Activated CD4-positive, alpha-beta memory T cell treated with anti-CD3 and anti-CD28 coated beads, Interleukin-2, amount 10 ng/mL, durations not matched to agents 7 days and 5 days (primary cell): Measurements from ENCODE around the gene PARS2. TPM values are rescaled to one million over a fixed set of nuclear protein-coding genes. Genes with fewer than 3 reads are reported as not detected.

Source experiments
- CTCF ChIA-PET: fragments of 350-600 bp; sonication (Branson Sonifier 250); formaldehyde crosslinking; loops from one replicate; lab custom pipeline; 2021; ENCODE audit warnings: antibody characterized with exemption, inconsistent platforms; lab: Charles Lee
- POLR2A ChIA-PET: fragments of 350-600 bp; sonication (Branson Sonifier 250); formaldehyde crosslinking; loops from one replicate; lab custom pipeline; 2021; ENCODE audit warnings: antibody characterized with exemption; lab: Charles Lee
- DNase-seq: peaks from one replicate; pipeline ENCODE4 v3.0.0-alpha.2; 2020
- H3K27ac Mint-ChIP-seq: one replicate; pipeline ENCODE4 v1.8.0; 2021; ENCODE audit warnings: mild to moderate bottlenecking, mixed read lengths
- H3K27me3 Mint-ChIP-seq: one replicate; pipeline ENCODE4 v1.8.0; 2021; ENCODE audit warnings: mixed read lengths
- H3K36me3 Mint-ChIP-seq: one replicate; pipeline ENCODE4 v1.8.0; 2021; ENCODE audit warnings: low read depth, mixed read lengths
- H3K4me1 Mint-ChIP-seq: one replicate; pipeline ENCODE4 v1.8.0; 2021; ENCODE audit warnings: mixed read lengths
- H3K4me3 Mint-ChIP-seq: one replicate; pipeline ENCODE4 v1.8.0; 2021; ENCODE audit warnings: mild to moderate bottlenecking, mixed read lengths
- H3K9me3 Mint-ChIP-seq: one replicate; pipeline ENCODE4 v1.8.0; 2021; ENCODE audit warnings: mixed read lengths
- total RNA-seq, 2 experiments: library from RNA; stranded (reverse); gene quantifications; one replicate each; pipeline ENCODE4 v1.2.3, GENCODE V29; 2021

Gene PARS2
- total RNA-seq, 2 experiments from 2014 or later = 3.3 to 4.0 TPM

DNA sequence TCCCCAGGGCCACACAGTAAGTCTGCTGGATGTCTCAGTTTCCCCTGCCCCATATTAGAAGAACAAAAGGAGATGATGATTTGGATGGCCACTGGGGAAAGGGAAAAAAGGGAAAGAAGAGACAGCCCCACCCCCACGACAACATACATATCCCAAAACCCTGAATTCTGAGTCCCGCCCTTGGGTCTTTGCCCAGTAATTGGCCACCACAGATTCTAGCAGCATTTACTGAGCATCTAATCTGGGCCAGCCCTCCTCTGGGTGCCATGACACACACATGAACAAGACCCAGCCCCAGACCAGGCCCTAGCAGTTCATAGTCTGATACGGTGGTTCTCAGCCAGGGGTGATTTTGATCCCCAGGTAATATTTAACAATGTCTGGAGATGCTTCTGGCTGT is 53.9 kb downstream of the PARS2 start:
- DNase-seq = no peak
- Mint-ChIP-seq H3K4me1 (peaks cover 4% of the 10 kb centered on the region), H3K9me3 (no peaks in the 10 kb centered on the region), H3K27ac (no peak overlapping the region), H3K36me3 (no peaks in the 10 kb centered on the region), H3K4me3 (no peak overlapping the region), H3K27me3 (peaks cover 8% of the 10 kb centered on the region)
- POLR2A ChIA-PET = no interaction called here
- CTCF ChIA-PET = no interaction called here

DNA sequence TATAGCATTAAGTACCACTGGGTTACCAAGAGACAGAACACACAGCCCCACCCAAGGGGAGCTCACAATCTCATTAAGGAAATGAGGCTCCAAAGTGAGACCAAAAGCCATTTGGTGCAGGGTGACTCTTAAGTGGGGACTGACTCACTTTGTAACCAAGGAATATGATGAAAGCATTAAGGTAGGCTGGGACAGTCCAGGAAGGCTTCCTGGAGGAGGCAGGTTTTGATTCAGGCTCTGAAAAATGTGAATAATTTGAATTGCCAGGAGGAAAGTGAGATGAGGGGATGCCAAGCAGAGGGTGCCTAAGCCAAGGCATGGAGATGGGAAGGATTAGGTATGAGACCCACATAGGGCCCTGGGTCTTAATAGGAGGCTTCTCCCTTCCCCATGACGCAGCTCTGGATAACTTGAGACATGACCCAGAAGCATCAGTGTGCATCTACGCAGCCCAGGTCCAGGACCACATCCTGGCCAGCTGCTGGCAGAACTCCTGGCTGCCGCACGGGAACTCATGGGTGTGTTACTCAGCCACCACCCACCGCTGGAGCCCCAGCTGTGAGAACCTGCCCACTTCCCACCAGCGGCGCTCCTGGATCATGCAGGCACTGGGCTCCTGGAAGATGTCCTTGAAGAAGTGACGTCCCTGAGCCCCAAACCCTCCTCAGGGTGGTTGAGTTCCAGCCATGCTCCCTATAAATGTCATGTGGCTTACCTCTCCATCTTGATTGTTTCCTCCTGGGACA is 54.6 kb downstream of the PARS2 start:
- no peak for DNase-seq
- Mint-ChIP-seq H3K9me3 (no peaks in the 10 kb centered on the region), H3K4me1 (no peaks in the 10 kb centered on the region), H3K27me3 (peaks cover 8% of the 10 kb centered on the region), H3K4me3 (no peak overlapping the region), H3K27ac (no peak overlapping the region), H3K36me3 (no peaks in the 10 kb centered on the region)
- ChIA-PET POLR2A (no interaction called here), CTCF (no interaction called here)

DNA sequence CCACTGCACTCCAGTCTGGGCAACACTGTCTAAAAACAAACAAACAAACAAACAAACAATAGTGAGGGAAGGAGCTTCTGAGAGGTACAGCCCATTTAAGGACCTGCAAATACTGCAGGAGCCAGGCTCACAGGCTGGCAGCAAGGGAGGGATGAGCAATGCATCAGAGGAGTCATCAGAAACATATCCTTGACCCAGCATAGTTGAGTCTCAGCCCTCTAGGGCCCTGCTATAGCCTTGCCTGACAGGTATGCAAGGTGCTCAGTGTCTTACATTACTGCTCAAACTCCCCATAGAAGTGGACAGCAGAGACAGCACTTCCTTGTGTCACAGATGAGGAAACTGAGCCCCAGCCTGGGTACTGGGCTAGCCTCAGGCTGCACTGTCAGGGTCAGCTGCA is 55.9 kb downstream of the PARS2 start:
- no peak overlapping the region for H3K27ac Mint-ChIP-seq
- ChIA-PET CTCF (no interaction called here), POLR2A (no interaction called here)
- H3K36me3 Mint-ChIP-seq = no peaks in the 10 kb centered on the region
- H3K4me1 Mint-ChIP-seq = no peaks in the 10 kb centered on the region
- H3K4me3 Mint-ChIP-seq = no peak overlapping the region
- no peaks in the 10 kb centered on the region for H3K9me3 Mint-ChIP-seq
- H3K27me3 Mint-ChIP-seq = peaks cover 10% of the 10 kb centered on the region
- DNase-seq = no peak

Other genes starting within 250 kb of the PARS2 start
- under 1 TPM; 0.53 to 0.55 TPM for gene ACOT11, start 216.3 kb downstream of the PARS2 start, total RNA-seq
- gene FAM151A, start 141.0 kb downstream of the PARS2 start, total RNA-seq = not detected
- under 1 TPM; 0.05 to 0.23 TPM for gene MROH7, start 122.7 kb downstream of the PARS2 start, total RNA-seq
- gene TTC4, start 48.7 kb downstream of the PARS2 start, total RNA-seq = 10 to 100 TPM; 17.6 to 20.6 TPM
- gene TTC22, start 36.8 kb upstream of the PARS2 start, total RNA-seq = 10 to 100 TPM; 19.8 to 20.9 TPM
- 100 to 1,000 TPM; 114 to 115 TPM for gene DHCR24, start 122.7 kb upstream of the PARS2 start, total RNA-seq
- not detected for gene TMEM61, start 216.1 kb upstream of the PARS2 start, total RNA-seq
- gene BSND, start 234.4 kb upstream of the PARS2 start, total RNA-seq = under 1 TPM; 0.08 to 0.13 TPM